Neural cell (in vitro differentiated cells): ENCODE results near the gene SERPINB12. TPM values are rescaled to one million over a fixed set of nuclear protein-coding genes. Genes with fewer than 3 reads are reported as not detected.

ENCODE experiments used
- H2AFZ ChIP-seq: fragments of 200-600, 300-800 bp; sonication (generic), shearing (Covaris generic); 2 replicates; pipeline ENCODE4 v1.6.0; 2014; ENCODE audit warnings: low read depth, mild to moderate bottlenecking, antibody characterized with exemption, low read length, moderate library complexity
- H3F3A ChIP-seq: fragments of 200-600 bp; shearing (Covaris generic); 2 replicates; pipeline ENCODE4 v1.6.1; 2016; ENCODE audit warnings: mild to moderate bottlenecking, moderate library complexity, mixed read lengths, antibody characterized with exemption, low read length; ENCODE audit not compliant: insufficient read depth, poor library complexity, severe bottlenecking
- H3K27ac ChIP-seq: fragments of 200-600, 300-800 bp; sonication (generic), shearing (Covaris generic); 2 replicates; pipeline ENCODE4 v1.5.1; 2014; ENCODE audit warnings: mild to moderate bottlenecking, low read length, moderate library complexity
- H3K27me3 ChIP-seq: fragments of 300-800, 200-600 bp; sonication (generic), shearing (Covaris generic); 2 replicates; pipeline ENCODE4 v1.6.0; 2014; ENCODE audit warnings: mild to moderate bottlenecking, low read depth, low read length, moderate library complexity; ENCODE audit not compliant: insufficient read depth
- H3K36me3 ChIP-seq: fragments of 300-800, 200-600 bp; sonication (generic), shearing (Covaris generic); 2 replicates; pipeline ENCODE4 v1.5.1; 2014; ENCODE audit warnings: mild to moderate bottlenecking, antibody characterized with exemption, low read length, moderate library complexity; ENCODE audit not compliant: insufficient read depth
- H3K4me2 ChIP-seq: fragments of 300-800, 200-600 bp; sonication (generic), shearing (Covaris generic); 2 replicates; pipeline ENCODE4 v1.6.0; 2014; ENCODE audit warnings: mild to moderate bottlenecking, low read length
- H3K4me3 ChIP-seq: fragments of 300-800, 200-600 bp; sonication (generic), shearing (Covaris generic); 2 replicates; pipeline ENCODE4 v1.5.1; 2014; ENCODE audit warnings: mild to moderate bottlenecking, low read length, moderate library complexity
- H3K79me2 ChIP-seq: fragments of 200-600 bp; shearing (Covaris generic); replicated peaks from 2 replicates; pipeline ENCODE4 v1.6.0; 2014; ENCODE audit warnings: mild to moderate bottlenecking, low read length, moderate library complexity; ENCODE audit not compliant: insufficient read depth
- H3K9ac ChIP-seq: fragments of 300-800, 200-600 bp; sonication (generic), shearing (Covaris generic); 2 replicates; pipeline ENCODE4 v1.6.1; 2016; ENCODE audit warnings: mild to moderate bottlenecking, low read length, mixed read lengths
- H3K9me2 ChIP-seq: fragments of 200-600 bp; shearing (Covaris generic); 2 replicates; pipeline ENCODE4 v1.6.1; 2016; ENCODE audit warnings: mild to moderate bottlenecking, low read length, mixed read lengths; ENCODE audit not compliant: insufficient read depth
- H3K9me3 ChIP-seq: fragments of 200-600, 300-800 bp; sonication (generic), shearing (Covaris generic); 2 replicates; pipeline ENCODE4 v1.6.1; 2016; ENCODE audit warnings: mild to moderate bottlenecking, mixed run types, low read length, moderate library complexity, mixed read lengths
- H4K20me1 ChIP-seq: fragments of 200-600 bp; shearing (Covaris generic); 2 replicates; pipeline ENCODE4 v1.6.1; 2016; ENCODE audit warnings: mild to moderate bottlenecking, mixed run types; ENCODE audit not compliant: insufficient read depth
- CTCF ChIP-seq: fragments of 450-650 bp; IDR thresholded peaks from 2 replicates; pipeline ENCODE4 v1.5.1; 2014; ENCODE audit warnings: antibody characterized with exemption, mild to moderate bottlenecking, moderate library complexity; ENCODE audit not compliant: poor library complexity, severe bottlenecking
- EP300 ChIP-seq: fragments of 450-650 bp; conservative IDR thresholded peaks from 2 replicates; pipeline ENCODE4 v1.6.1; 2014; ENCODE audit warnings: antibody characterized with exemption, mild to moderate bottlenecking, moderate library complexity; ENCODE audit not compliant: poor library complexity, severe bottlenecking
- EZH2 ChIP-seq: fragments of 200-600, 300-800 bp; shearing (Covaris generic), sonication (generic); IDR thresholded peaks from 2 replicates; pipeline ENCODE4 v1.6.1; 2014; ENCODE audit warnings: antibody characterized with exemption, low read length, borderline replicate concordance, mild to moderate bottlenecking; ENCODE audit not compliant: insufficient read depth, poor library complexity, severe bottlenecking
- MXI1 ChIP-seq: fragments of 450-650 bp; conservative IDR thresholded peaks from 2 replicates; pipeline ENCODE4 v1.6.1; 2014; ENCODE audit warnings: antibody characterized with exemption, mild to moderate bottlenecking; ENCODE audit not compliant: poor library complexity, severe bottlenecking
- POLR2AphosphoS5 ChIP-seq: IDR thresholded peaks from 2 replicates; pipeline ENCODE4 v1.6.1; 2012
- RAD21 ChIP-seq: fragments of 450-650 bp; conservative IDR thresholded peaks from 2 replicates; pipeline ENCODE4 v1.6.1; 2014; ENCODE audit warnings: antibody characterized with exemption, mild to moderate bottlenecking, moderate library complexity
- REST ChIP-seq: IDR thresholded peaks from 2 replicates; pipeline ENCODE4 v1.6.1; 2012; ENCODE audit warnings: borderline replicate concordance
- SMC3 ChIP-seq: fragments of 450-650 bp; conservative IDR thresholded peaks from 2 replicates; pipeline ENCODE4 v1.6.1; 2014; ENCODE audit warnings: antibody characterized with exemption, mild to moderate bottlenecking, moderate library complexity; ENCODE audit not compliant: poor library complexity
- TAF1 ChIP-seq: IDR thresholded peaks from 2 replicates; pipeline ENCODE4 v1.6.1; 2012; ENCODE audit warnings: low read depth
- polyA plus RNA-seq: library from polyadenylated mRNA; depleted of rRNA; stranded (reverse); fragments of >200 nt; gene quantifications from 2 replicates; pipeline ENCODE4 v1.2.3, GENCODE V29; 2014

Gene SERPINB12
- polyA plus RNA-seq, 1 donor from 2014 or later, result not detected

- TF ChIP-seq CTCF (no peak), EP300 (no peak), TAF1 (no peak), MXI1 (no peak), EZH2 (no peak), RAD21 (no peak), SMC3 (no peak), POLR2AphosphoS5 (no peak), REST (no peak)
- no peaks in the 10 kb centered on the region for H3K9me2 ChIP-seq
- no peak overlapping the region for H2AFZ ChIP-seq
- H3K9me3 ChIP-seq, result no peaks in the 10 kb centered on the region
- no peaks in the 10 kb centered on the region for H3K79me2 ChIP-seq
- no peak overlapping the region for H3K27ac ChIP-seq
- no peak overlapping the region for H3K4me3 ChIP-seq
- no peaks in the 10 kb centered on the region for H4K20me1 ChIP-seq
- no peak overlapping the region for H3K9ac ChIP-seq
- H3F3A ChIP-seq, result no peaks in the 10 kb centered on the region
- no peaks in the 10 kb centered on the region for H3K27me3 ChIP-seq
- H3K36me3 ChIP-seq, result no peaks in the 10 kb centered on the region
- no peak overlapping the region for H3K4me2 ChIP-seq
Measured at GRCh38 chr18:63596964-63597363, 54.8 kb downstream of the SERPINB12 start.

GRCh38 chr18:63603355-63603754 is 61.2 kb downstream of the SERPINB12 start:
- Histone ChIP-seq H3K9me2 (no peaks in the 10 kb centered on the region), H3K36me3 (no peaks in the 10 kb centered on the region), H4K20me1 (no peaks in the 10 kb centered on the region), H3K4me3 (no peak overlapping the region), H3K9ac (no peak overlapping the region), H3K79me2 (no peaks in the 10 kb centered on the region), H3K27ac (no peak overlapping the region), H3K27me3 (no peaks in the 10 kb centered on the region), H3K4me2 (no peak overlapping the region), H3F3A (no peaks in the 10 kb centered on the region), H3K9me3 (no peaks in the 10 kb centered on the region), H2AFZ (no peak overlapping the region)
- no peak for TF ChIP-seq POLR2AphosphoS5
- no peak for TF ChIP-seq TAF1
- no peak for TF ChIP-seq MXI1
- no peak for TF ChIP-seq EP300
- no peak for TF ChIP-seq REST
- TF ChIP-seq SMC3, result no peak
